A549 (cell line): ENCODE measurements around the gene CCNI. TPM values are rescaled to one million over a fixed set of nuclear protein-coding genes. Genes with fewer than 3 reads are reported as not detected.

Source experiments
- ATAC-seq, 2 experiments: fragments of 200-7000 bp in 1 of 2; fragments of >200 bp in 1 of 2; cut with Nextera tagmentation in 1 of 2; cut with Tn5 transposase in 1 of 2; 3 replicates each; pipeline versions ENCODE4 v1.8.0 to v1.9.1; 2018 to 2020; ENCODE audit warnings: mild to moderate bottlenecking in 1 of 2, moderate library complexity in 1 of 2
- CTCF ChIA-PET: fragments of 300-600 bp; sonication (Branson Sonifier 250); formaldehyde crosslinking; extraction: SDS; loops from one replicate; lab custom pipeline; 2021; ENCODE audit warnings: antibody characterized with exemption, inconsistent platforms; lab: Yijun Ruan, JAX
- POLR2A ChIA-PET: fragments of 350-600 bp; formaldehyde crosslinking; extraction: SDS; loops from one replicate; lab custom pipeline; 2021; ENCODE audit warnings: antibody characterized with exemption, inconsistent platforms; lab: Yijun Ruan, JAX
- DNase-seq, 2 experiments: peaks; one replicate each; pipeline versions ENCODE4 v3.0.0 to v3.0.0-alpha.2; 2011 to 2016; ENCODE audit warnings: low read depth in 1 of 2, low spot score in 1 of 2
- FAIRE-seq: peaks from 2 replicates; lab custom pipeline; 2011; peaks lifted over from hg19 to GRCh38; lab: Jason Lieb, UNC
- H3K27ac ChIP-seq, 2 experiments: fragments of >200 bp; sonication (Bioruptor Twin); formaldehyde crosslinking; 3 replicates each; pipeline ENCODE4 v1.5.1; 2016 to 2017
- H3K4me1 ChIP-seq: fragments of >200 bp; sonication (Bioruptor Twin); formaldehyde crosslinking; 3 replicates; pipeline ENCODE4 v1.6.1; 2016
- H3K4me2 ChIP-seq: fragments of >200 bp; sonication (Bioruptor Twin); formaldehyde crosslinking; 3 replicates; pipeline ENCODE4 v1.6.1; 2016
- H3K4me3 ChIP-seq: fragments of >200 bp; sonication (Bioruptor Twin); formaldehyde crosslinking; 3 replicates; pipeline ENCODE4 v1.5.1; 2016
- H3K9me3 ChIP-seq: fragments of >200 bp; sonication (Bioruptor Twin); formaldehyde crosslinking; 3 replicates; pipeline ENCODE4 v1.6.1; 2016
- CEBPB ChIP-seq, 2 experiments: fragments of >200 bp in 1 of 2; sonication (Bioruptor Twin) in 1 of 2; formaldehyde crosslinking in 1 of 2; IDR thresholded peaks; 2 replicates each; pipeline ENCODE4 v1.6.1; 2012 to 2016
- CHD2 ChIP-seq: fragments of 150-350 bp; IDR thresholded peaks from 2 replicates; pipeline ENCODE4 v1.6.1; 2014; ENCODE audit warnings: low read length; ENCODE audit not compliant: partially characterized antibody
- ELK1 ChIP-seq: fragments of 150-350 bp; IDR thresholded peaks from 2 replicates; pipeline ENCODE4 v1.6.1; 2014; ENCODE audit warnings: low read depth, mild to moderate bottlenecking, low read length
- FOSB ChIP-seq: fragments of 250-450 bp; sonication (Bioruptor Pico); IDR thresholded peaks from 2 replicates; pipeline ENCODE4 v1.5.0; 2020; ENCODE audit warnings: mild to moderate bottlenecking, moderate library complexity
- FOXS1 ChIP-seq: fragments of 250-450 bp; sonication (Bioruptor Pico); IDR thresholded peaks from 2 replicates; pipeline ENCODE4 v1.5.0; 2020; ENCODE audit warnings: mild to moderate bottlenecking, moderate library complexity
- GATA3 ChIP-seq: IDR thresholded peaks from 2 replicates; pipeline ENCODE4 v1.6.1; 2012; ENCODE audit warnings: borderline replicate concordance
- HMGXB4 ChIP-seq: fragments of 250-450 bp; sonication (Bioruptor Pico); IDR thresholded peaks from 2 replicates; pipeline ENCODE4 v1.5.0; 2021; ENCODE audit warnings: mild to moderate bottlenecking, moderate library complexity, borderline replicate concordance
- MAFK ChIP-seq: fragments of 450-650 bp; IDR thresholded peaks from 2 replicates; pipeline ENCODE4 v1.6.1; 2014; ENCODE audit not compliant: partially characterized antibody
- NFE2L2 ChIP-seq: fragments of 150-350 bp; conservative IDR thresholded peaks from 2 replicates; pipeline ENCODE4 v1.6.1; 2014; ENCODE audit warnings: low read length
- PBX3 ChIP-seq: IDR thresholded peaks from 2 replicates; pipeline ENCODE4 v1.6.1; 2012
- PHF8 ChIP-seq: fragments of 200-600 bp; sonication (generic); IDR thresholded peaks from 2 replicates; pipeline ENCODE4 v1.6.1; 2016; ENCODE audit warnings: low read depth, mild to moderate bottlenecking, antibody characterized with exemption, moderate library complexity, borderline replicate concordance
- POLR2A ChIP-seq: IDR thresholded peaks from 2 replicates; pipeline ENCODE4 v1.6.1; 2012; ENCODE audit warnings: mild to moderate bottlenecking, low read length
- RAD21 ChIP-seq, 2 experiments: fragments of >200 bp in 1 of 2; sonication (Bioruptor Twin) in 1 of 2; formaldehyde crosslinking in 1 of 2; IDR thresholded peaks in 1 of 2; conservative IDR thresholded peaks in 1 of 2; 2 replicates in 1 of 2; 3 replicates in 1 of 2; pipeline ENCODE4 v1.6.1; 2012 to 2018; ENCODE audit warnings: inconsistent platforms in 1 of 2
- RCOR1 ChIP-seq: fragments of 150-350 bp; IDR thresholded peaks from 2 replicates; pipeline ENCODE4 v1.6.1; 2014; ENCODE audit warnings: antibody characterized with exemption, low read length, low read depth
- RNF2 ChIP-seq: fragments of 200-600 bp; sonication (generic); IDR thresholded peaks from 2 replicates; pipeline ENCODE4 v1.6.1; 2016; ENCODE audit warnings: low read depth, mild to moderate bottlenecking, antibody characterized with exemption, moderate library complexity, borderline replicate concordance
- SMC3 ChIP-seq: fragments of >200 bp; sonication (Bioruptor Twin); formaldehyde crosslinking; IDR thresholded peaks from 3 replicates; pipeline ENCODE4 v1.6.1; 2018; ENCODE audit warnings: inconsistent platforms
- TFCP2L1 ChIP-seq: fragments of 250-450 bp; sonication (Bioruptor Pico); IDR thresholded peaks from 2 replicates; pipeline ENCODE4 v1.5.0; 2021; ENCODE audit warnings: mild to moderate bottlenecking
- WGBS: methylation state at CpG from one replicate; pipeline ENCODE4 v1.1.6; 2017; ENCODE audit errors: missing lambda C conversion rate; 5-methylcytosine and 5-hydroxymethylcytosine counted together
- polyA plus RNA-seq, 4 experiments: library from polyadenylated mRNA; depleted of rRNA in 3 of 4; stranded (reverse); fragments of >200 nt; fragmentation: RNase III in 1 of 4; extraction: RNeasy Plus Mini Kit Qiagen cat#74134 plus additional on column Dnase treatment in 1 of 4; gene quantifications; 2 replicates in 3 of 4; 3 replicates in 1 of 4; pipeline ENCODE4 v1.2.3, GENCODE V29; 2011 to 2017
- TF ChIP-seq, protein P1 (sequence below): fragments of 200-600 bp; sonication (generic); IDR thresholded peaks from 2 replicates; pipeline ENCODE4 v1.6.1; 2016; ENCODE audit warnings: antibody characterized with exemption, mild to moderate bottlenecking, moderate library complexity
- TF ChIP-seq, protein P2 (sequence below): fragments of >200 bp; sonication (Bioruptor Twin); formaldehyde crosslinking; IDR thresholded peaks from 3 replicates; pipeline ENCODE4 v1.6.1; 2016
- TF ChIP-seq, protein P3 (sequence below): fragments of >200 bp; sonication (Bioruptor Twin); formaldehyde crosslinking; IDR thresholded peaks from 3 replicates; pipeline ENCODE4 v1.5.1; 2016

The CCNI gene
- polyA plus RNA-seq, 2 of the 4 experiments (the other 2 are of a cell fraction): 73.8 to 117 TPM

DNA sequence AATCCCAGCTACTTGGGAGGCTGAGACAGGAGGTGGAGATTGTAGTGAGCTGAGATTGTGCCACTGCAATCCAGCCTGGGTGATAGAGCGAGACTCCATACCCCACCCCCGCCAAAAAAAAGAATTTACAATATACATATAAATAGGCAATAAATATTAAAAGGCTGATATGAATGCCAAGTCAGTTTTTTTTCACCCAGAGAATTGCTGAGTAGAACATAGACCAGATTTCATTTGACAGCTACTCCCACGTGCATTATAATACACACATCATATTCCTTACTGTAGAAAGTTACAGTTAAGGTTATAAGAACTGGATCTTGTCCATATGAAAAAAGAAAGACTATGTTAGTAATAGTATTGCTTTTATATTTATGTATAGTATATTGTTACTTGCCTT, 18.7 kb upstream of the CCNI start:
- FAIRE-seq: no peak
- H3K4me3 ChIP-seq: no peak overlapping the region
- H3K9me3 ChIP-seq: no peaks in the 10 kb centered on the region
- no peak for TF ChIP-seq FOXS1 (CRISPR knock-in tag)
- no peak for TF ChIP-seq TFCP2L1 (CRISPR knock-in tag)
- TF ChIP-seq FOSB (CRISPR knock-in tag): no peak
- TF ChIP-seq HMGXB4 (CRISPR knock-in tag): no peak
- TF ChIP-seq, protein P1, sequence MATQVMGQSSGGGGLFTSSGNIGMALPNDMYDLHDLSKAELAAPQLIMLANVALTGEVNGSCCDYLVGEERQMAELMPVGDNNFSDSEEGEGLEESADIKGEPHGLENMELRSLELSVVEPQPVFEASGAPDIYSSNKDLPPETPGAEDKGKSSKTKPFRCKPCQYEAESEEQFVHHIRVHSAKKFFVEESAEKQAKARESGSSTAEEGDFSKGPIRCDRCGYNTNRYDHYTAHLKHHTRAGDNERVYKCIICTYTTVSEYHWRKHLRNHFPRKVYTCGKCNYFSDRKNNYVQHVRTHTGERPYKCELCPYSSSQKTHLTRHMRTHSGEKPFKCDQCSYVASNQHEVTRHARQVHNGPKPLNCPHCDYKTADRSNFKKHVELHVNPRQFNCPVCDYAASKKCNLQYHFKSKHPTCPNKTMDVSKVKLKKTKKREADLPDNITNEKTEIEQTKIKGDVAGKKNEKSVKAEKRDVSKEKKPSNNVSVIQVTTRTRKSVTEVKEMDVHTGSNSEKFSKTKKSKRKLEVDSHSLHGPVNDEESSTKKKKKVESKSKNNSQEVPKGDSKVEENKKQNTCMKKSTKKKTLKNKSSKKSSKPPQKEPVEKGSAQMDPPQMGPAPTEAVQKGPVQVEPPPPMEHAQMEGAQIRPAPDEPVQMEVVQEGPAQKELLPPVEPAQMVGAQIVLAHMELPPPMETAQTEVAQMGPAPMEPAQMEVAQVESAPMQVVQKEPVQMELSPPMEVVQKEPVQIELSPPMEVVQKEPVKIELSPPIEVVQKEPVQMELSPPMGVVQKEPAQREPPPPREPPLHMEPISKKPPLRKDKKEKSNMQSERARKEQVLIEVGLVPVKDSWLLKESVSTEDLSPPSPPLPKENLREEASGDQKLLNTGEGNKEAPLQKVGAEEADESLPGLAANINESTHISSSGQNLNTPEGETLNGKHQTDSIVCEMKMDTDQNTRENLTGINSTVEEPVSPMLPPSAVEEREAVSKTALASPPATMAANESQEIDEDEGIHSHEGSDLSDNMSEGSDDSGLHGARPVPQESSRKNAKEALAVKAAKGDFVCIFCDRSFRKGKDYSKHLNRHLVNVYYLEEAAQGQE: no peak
- TF ChIP-seq, protein P2, sequence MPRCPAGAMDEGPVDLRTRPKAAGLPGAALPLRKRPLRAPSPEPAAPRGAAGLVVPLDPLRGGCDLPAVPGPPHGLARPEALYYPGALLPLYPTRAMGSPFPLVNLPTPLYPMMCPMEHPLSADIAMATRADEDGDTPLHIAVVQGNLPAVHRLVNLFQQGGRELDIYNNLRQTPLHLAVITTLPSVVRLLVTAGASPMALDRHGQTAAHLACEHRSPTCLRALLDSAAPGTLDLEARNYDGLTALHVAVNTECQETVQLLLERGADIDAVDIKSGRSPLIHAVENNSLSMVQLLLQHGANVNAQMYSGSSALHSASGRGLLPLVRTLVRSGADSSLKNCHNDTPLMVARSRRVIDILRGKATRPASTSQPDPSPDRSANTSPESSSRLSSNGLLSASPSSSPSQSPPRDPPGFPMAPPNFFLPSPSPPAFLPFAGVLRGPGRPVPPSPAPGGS: no peak
- no peak for TF ChIP-seq POLR2A
- TF ChIP-seq CHD2: no peak
- TF ChIP-seq PBX3: no peak
- TF ChIP-seq, all 56 proteins: peak for 0
- Histone ChIP-seq H3K4me1 (no peaks in the 10 kb centered on the region), H3K4me2 (no peak overlapping the region), H3K27ac (no peak overlapping the region)
- ChIA-PET POLR2A (no interaction called here), CTCF (interaction anchor here (1.1 to 5.2 kb wide), 8 partner anchors 10 to 118 kb away, joined by 3 to 39 read pairs (median 5); no protein-coding TSS in a partner anchor)
- no peak for ATAC-seq
- 68% methylated on average over 3 of the region's 3 CpGs for WGBS
- DNase-seq: no peak

GRCh38 chr4:77093401-77093800, 17.6 kb upstream of the CCNI start:
- H3K4me1 ChIP-seq: no peaks in the 10 kb centered on the region
- ChIA-PET CTCF (interaction anchor here (1.3 to 1.9 kb wide), 2 partner anchors 48 to 110 kb away, joined by 5 to 9 read pairs; no protein-coding TSS in a partner anchor), POLR2A (no interaction called here)
- ATAC-seq (no peak), FAIRE-seq (no peak), DNase-seq (no peak)
- no peak overlapping the region for H3K27ac ChIP-seq
- no peaks in the 10 kb centered on the region for H3K9me3 ChIP-seq
- WGBS: 60% methylated on average over 1 of the region's 1 CpG
- no peak for TF ChIP-seq GATA3
- no peak for TF ChIP-seq RCOR1
- no peak for TF ChIP-seq CEBPB (IDR thresholded peaks at IDR 0.05)
- TF ChIP-seq SMC3: no peak
- no peak for TF ChIP-seq CHD2
- TF ChIP-seq, protein P3, sequence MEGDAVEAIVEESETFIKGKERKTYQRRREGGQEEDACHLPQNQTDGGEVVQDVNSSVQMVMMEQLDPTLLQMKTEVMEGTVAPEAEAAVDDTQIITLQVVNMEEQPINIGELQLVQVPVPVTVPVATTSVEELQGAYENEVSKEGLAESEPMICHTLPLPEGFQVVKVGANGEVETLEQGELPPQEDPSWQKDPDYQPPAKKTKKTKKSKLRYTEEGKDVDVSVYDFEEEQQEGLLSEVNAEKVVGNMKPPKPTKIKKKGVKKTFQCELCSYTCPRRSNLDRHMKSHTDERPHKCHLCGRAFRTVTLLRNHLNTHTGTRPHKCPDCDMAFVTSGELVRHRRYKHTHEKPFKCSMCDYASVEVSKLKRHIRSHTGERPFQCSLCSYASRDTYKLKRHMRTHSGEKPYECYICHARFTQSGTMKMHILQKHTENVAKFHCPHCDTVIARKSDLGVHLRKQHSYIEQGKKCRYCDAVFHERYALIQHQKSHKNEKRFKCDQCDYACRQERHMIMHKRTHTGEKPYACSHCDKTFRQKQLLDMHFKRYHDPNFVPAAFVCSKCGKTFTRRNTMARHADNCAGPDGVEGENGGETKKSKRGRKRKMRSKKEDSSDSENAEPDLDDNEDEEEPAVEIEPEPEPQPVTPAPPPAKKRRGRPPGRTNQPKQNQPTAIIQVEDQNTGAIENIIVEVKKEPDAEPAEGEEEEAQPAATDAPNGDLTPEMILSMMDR: no peak
- TF ChIP-seq RAD21 (conservative IDR thresholded peaks at IDR 0.05 in 1 of 2, IDR thresholded peaks at IDR 0.05 in 1 of 2): no peak
- TF ChIP-seq RNF2: no peak
- no peak for TF ChIP-seq PHF8
- no peak for TF ChIP-seq ELK1
- TF ChIP-seq FOXS1 (CRISPR knock-in tag): no peak
- TF ChIP-seq MAFK: no peak
- TF ChIP-seq NFE2L2: no peak
- no peak overlapping the region for H3K4me2 ChIP-seq
- H3K4me3 ChIP-seq: no peak overlapping the region
